ENCODE results near the gene MCF2L2.

DNA sequence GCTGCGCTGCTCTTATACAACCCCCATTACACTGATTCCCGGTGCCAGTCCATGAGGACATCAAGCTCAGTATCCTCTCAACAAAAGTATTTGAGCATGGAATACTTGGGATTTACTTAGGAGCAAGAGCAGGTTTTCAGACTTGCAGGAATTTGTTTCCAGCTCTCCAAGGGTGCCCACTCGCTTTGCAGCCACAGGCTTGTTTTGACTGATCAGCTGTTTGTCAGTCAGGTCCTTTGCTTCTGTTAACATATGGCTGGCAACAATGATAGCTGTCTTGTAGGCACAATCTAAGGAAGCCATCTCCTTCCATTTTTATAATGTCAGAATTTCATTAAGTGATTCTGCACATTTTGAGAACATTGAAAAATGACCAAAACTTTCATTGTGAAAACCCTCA, 38.2 kb upstream of the MCF2L2 start:
- TF ChIP-seq, protein P1, sequence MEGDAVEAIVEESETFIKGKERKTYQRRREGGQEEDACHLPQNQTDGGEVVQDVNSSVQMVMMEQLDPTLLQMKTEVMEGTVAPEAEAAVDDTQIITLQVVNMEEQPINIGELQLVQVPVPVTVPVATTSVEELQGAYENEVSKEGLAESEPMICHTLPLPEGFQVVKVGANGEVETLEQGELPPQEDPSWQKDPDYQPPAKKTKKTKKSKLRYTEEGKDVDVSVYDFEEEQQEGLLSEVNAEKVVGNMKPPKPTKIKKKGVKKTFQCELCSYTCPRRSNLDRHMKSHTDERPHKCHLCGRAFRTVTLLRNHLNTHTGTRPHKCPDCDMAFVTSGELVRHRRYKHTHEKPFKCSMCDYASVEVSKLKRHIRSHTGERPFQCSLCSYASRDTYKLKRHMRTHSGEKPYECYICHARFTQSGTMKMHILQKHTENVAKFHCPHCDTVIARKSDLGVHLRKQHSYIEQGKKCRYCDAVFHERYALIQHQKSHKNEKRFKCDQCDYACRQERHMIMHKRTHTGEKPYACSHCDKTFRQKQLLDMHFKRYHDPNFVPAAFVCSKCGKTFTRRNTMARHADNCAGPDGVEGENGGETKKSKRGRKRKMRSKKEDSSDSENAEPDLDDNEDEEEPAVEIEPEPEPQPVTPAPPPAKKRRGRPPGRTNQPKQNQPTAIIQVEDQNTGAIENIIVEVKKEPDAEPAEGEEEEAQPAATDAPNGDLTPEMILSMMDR (IDR thresholded peaks at IDR 0.05) = no peak
- TF ChIP-seq POLR2A (IDR thresholded peaks at IDR 0.05) = no peak

All from uterus (tissue), 2 donors.